ENCODE data around the gene GPI. TPM values are rescaled to one million over a fixed set of nuclear protein-coding genes. Genes with fewer than 3 reads are reported as not detected.
"Not testable (repeated sequence)": the region's sequence is repeated elsewhere in the genome, so short reads cannot be mapped to it uniquely, and the experiment has no call there.

The GPI gene
- total RNA-seq (2014; rRNA removed; shearing (Covaris generic); ENCODE audit: low replicate concordance), result 239 and 400 TPM in 2 replicates

GRCh38 chr19:34364830-34365462 lies at the start of gene GPI:
TSS of gene GPI (plus strand) at chr19:34365196. CDS start at chr19:34365267, 71 bp downstream.
- Histone ChIP-seq H3K4me3 (peak within 1 kb of the TSS; percentile 82), H3K27me3 (no peaks in the 10 kb centered on the region), H3K9me3 (no peaks in the 10 kb centered on the region), H3K36me3 (peaks cover 44% of the 10 kb centered on the region)
- peak; percentile 76 for DNase-seq

- H3K9me3 ChIP-seq, result no peaks in the 10 kb centered on the region
- no peaks in the 10 kb centered on the region for H3K27me3 ChIP-seq
- no peaks in the 10 kb centered on the region; the same call in none of the 2 replicates for H3K36me3 ChIP-seq
- DNase-seq, result no peak
- no peak overlapping the region for H3K4me3 ChIP-seq
These were observed 48.7 kb upstream of the GPI start for GRCh38 chr19:34316247-34316646.

GRCh38 chr19:34316741-34317301 lies 48.2 kb upstream of the GPI start:
- Histone ChIP-seq H3K36me3 (peaks cover under 1% of the 10 kb centered on the region), H3K27me3 (no peaks in the 10 kb centered on the region), H3K9me3 (no peaks in the 10 kb centered on the region), H3K4me3 (no peak overlapping the region)
- no peak for DNase-seq

GRCh38 chr19:34317311-34317927 lies 47.6 kb upstream of the GPI start:
- DNase-seq, result no peak
- H3K36me3 ChIP-seq, result peaks cover 6% of the 10 kb centered on the region
- H3K9me3 ChIP-seq, result no peaks in the 10 kb centered on the region
- no peak overlapping the region for H3K4me3 ChIP-seq
- H3K27me3 ChIP-seq, result no peaks in the 10 kb centered on the region

GRCh38 chr19:34319230-34319585 lies 45.8 kb upstream of the GPI start:
- Histone ChIP-seq H3K9me3 (no peaks in the 10 kb centered on the region), H3K36me3 (peaks cover 7% of the 10 kb centered on the region), H3K4me3 (no peak overlapping the region), H3K27me3 (no peaks in the 10 kb centered on the region)
- DNase-seq, result no peak

GRCh38 chr19:34319785-34320184 lies 45.2 kb upstream of the GPI start:
- DNase-seq, result no peak
- no peaks in the 10 kb centered on the region for H3K9me3 ChIP-seq
- H3K4me3 ChIP-seq, result no peak overlapping the region

GRCh38 chr19:34320277-34320676 lies 44.7 kb upstream of the GPI start:
- H3K9me3 ChIP-seq, result no peaks in the 10 kb centered on the region
- no peak overlapping the region for H3K4me3 ChIP-seq
- H3K27me3 ChIP-seq, result no peaks in the 10 kb centered on the region
- H3K36me3 ChIP-seq, result peaks cover 9% of the 10 kb centered on the region
- no peak for DNase-seq

More at GRCh38 chr19:34319785-34320184, 45.2 kb upstream of the GPI start:
- no peaks in the 10 kb centered on the region for H3K27me3 ChIP-seq
- peaks cover 7% of the 10 kb centered on the region for H3K36me3 ChIP-seq

GRCh38 chr19:34321735-34322134 lies 43.3 kb upstream of the GPI start:
- Histone ChIP-seq H3K9me3 (no peaks in the 10 kb centered on the region), H3K4me3 (no peak overlapping the region), H3K27me3 (no peaks in the 10 kb centered on the region), H3K36me3 (peaks cover 17% of the 10 kb centered on the region)
- DNase-seq, result no peak

GRCh38 chr19:34323433-34324204 lies 41.4 kb upstream of the GPI start:
- H3K4me3 ChIP-seq, result no peak overlapping the region
- peaks cover 30% of the 10 kb centered on the region for H3K36me3 ChIP-seq
- H3K9me3 ChIP-seq, result no peaks in the 10 kb centered on the region
- H3K27me3 ChIP-seq, result no peaks in the 10 kb centered on the region
- no peak for DNase-seq

- Histone ChIP-seq H3K27me3 (no peaks in the 10 kb centered on the region), H3K36me3 (peaks cover 33% of the 10 kb centered on the region), H3K4me3 (no peak overlapping the region), H3K9me3 (no peaks in the 10 kb centered on the region)
- DNase-seq, result no peak
These were observed 40.7 kb upstream of the GPI start for GRCh38 chr19:34324320-34324719.

- H3K9me3 ChIP-seq, result no peaks in the 10 kb centered on the region
- H3K4me3 ChIP-seq, result no peak overlapping the region
- no peaks in the 10 kb centered on the region for H3K27me3 ChIP-seq
- DNase-seq, result no peak
- peaks cover 37% of the 10 kb centered on the region for H3K36me3 ChIP-seq
These were observed 39.8 kb upstream of the GPI start for GRCh38 chr19:34325181-34325580.

GRCh38 chr19:34325981-34326787 lies 38.8 kb upstream of the GPI start:
- Histone ChIP-seq H3K36me3 (peaks cover 40% of the 10 kb centered on the region), H3K27me3 (no peaks in the 10 kb centered on the region), H3K9me3 (no peaks in the 10 kb centered on the region), H3K4me3 (no peak overlapping the region)
- no peak for DNase-seq

GRCh38 chr19:34327851-34328250 lies 37.1 kb upstream of the GPI start:
- no peak for DNase-seq
- no peak overlapping the region for H3K4me3 ChIP-seq
- no peaks in the 10 kb centered on the region for H3K9me3 ChIP-seq
- peaks cover 38% of the 10 kb centered on the region for H3K36me3 ChIP-seq
- no peaks in the 10 kb centered on the region for H3K27me3 ChIP-seq

GRCh38 chr19:34328982-34329381 lies 36.0 kb upstream of the GPI start:
- Histone ChIP-seq H3K36me3 (peaks cover 45% of the 10 kb centered on the region), H3K4me3 (no peak overlapping the region), H3K27me3 (no peaks in the 10 kb centered on the region), H3K9me3 (no peaks in the 10 kb centered on the region)
- no peak for DNase-seq

GRCh38 chr19:34330116-34330515 lies 34.9 kb upstream of the GPI start:
- H3K4me3 ChIP-seq, result no peak overlapping the region
- DNase-seq, result no peak
- no peaks in the 10 kb centered on the region for H3K27me3 ChIP-seq
- no peaks in the 10 kb centered on the region for H3K9me3 ChIP-seq
- peaks cover 55% of the 10 kb centered on the region for H3K36me3 ChIP-seq

GRCh38 chr19:34330596-34330995 lies 34.4 kb upstream of the GPI start:
- H3K9me3 ChIP-seq, H3K27me3 ChIP-seq, H3K4me3 ChIP-seq, DNase-seq: not testable (repeated sequence)
- peaks cover 52% of the 10 kb centered on the region for H3K36me3 ChIP-seq
